ENCODE results near the gene ABCD1.

ABCD1 gene

GRCh38 chrX:153763989-153764755, 39.5 kb downstream of the ABCD1 start, which contains the start of gene PLXNB3:
Gene PLXNB3, plus strand, starts transcription at chrX:153764249. Its CDS starts 1,287 bp downstream, at chrX:153765536.
- peak; percentile 52 for DNase-seq

GRCh38 chrX:153764786-153765137, 40.1 kb downstream of the ABCD1 start:
- no peak for DNase-seq

- no peak for DNase-seq
Measured at GRCh38 chrX:153765138-153766079, 40.8 kb downstream of the ABCD1 start.

- no peak for DNase-seq
Measured at GRCh38 chrX:153766098-153766817, 41.6 kb downstream of the ABCD1 start.

- no peak for DNase-seq
Measured at GRCh38 chrX:153766871-153767673, 42.4 kb downstream of the ABCD1 start.

- DNase-seq: no peak
Measured at GRCh38 chrX:153767674-153768055, 43.0 kb downstream of the ABCD1 start.

- no peak for DNase-seq
Measured at GRCh38 chrX:153768311-153769157, 43.9 kb downstream of the ABCD1 start.

GRCh38 chrX:153769158-153769864, 44.7 kb downstream of the ABCD1 start:
- DNase-seq: no peak

- DNase-seq: no peak
Measured at GRCh38 chrX:153769865-153770600, 45.4 kb downstream of the ABCD1 start.

- no peak for DNase-seq
Measured at GRCh38 chrX:153770601-153771414, 46.2 kb downstream of the ABCD1 start.

GRCh38 chrX:153771415-153772315, 47.0 kb downstream of the ABCD1 start:
- no peak for DNase-seq

GRCh38 chrX:153772316-153773217, 47.9 kb downstream of the ABCD1 start:
- no peak for DNase-seq

- DNase-seq: no peak
Measured at GRCh38 chrX:153773218-153773611, 48.6 kb downstream of the ABCD1 start.

GRCh38 chrX:153773741-153774575, 49.3 kb downstream of the ABCD1 start:
- DNase-seq: no peak

- no peak for DNase-seq
Measured at GRCh38 chrX:153774576-153775292, 50.1 kb downstream of the ABCD1 start.

Measured in NCI-H1694 (cell line).